CD4-positive, CD25-positive, alpha-beta regulatory T cell (primary cell): Measurements from ENCODE around the gene DZIP1L. TPM values are rescaled to one million over a fixed set of nuclear protein-coding genes. Genes with fewer than 3 reads are reported as not detected.

ENCODE experiments used
- ATAC-seq, 2 donors: fragments of 150-1000 bp; cut with Tn5 transposase; one replicate each; pipeline ENCODE4 v1.10.0; 2021; ENCODE audit warnings: low read depth in 2 of 2, moderate number of reproducible peaks in 2 of 2, moderate library complexity in 1 of 2
- DNase-seq, 3 donors: peaks; one replicate each; pipeline versions ENCODE4 v3.0.0 to v3.0.0-alpha.2; 2012 to 2022; ENCODE audit warnings: mixed read lengths in 1 of 3
- H3K27ac ChIP-seq: one replicate; pipeline ENCODE4 v1.7.0; 2013; ENCODE audit warnings: mild to moderate bottlenecking, low read length; ENCODE audit not compliant: insufficient read depth, poor library complexity, severe bottlenecking
- H3K27me3 ChIP-seq: one replicate; pipeline ENCODE4 v1.7.0; 2013; ENCODE audit warnings: low read length; ENCODE audit not compliant: control insufficient read depth, insufficient read depth
- H3K36me3 ChIP-seq: one replicate; pipeline ENCODE4 v1.7.0; 2013; ENCODE audit warnings: mild to moderate bottlenecking, low read length, moderate library complexity; ENCODE audit not compliant: control insufficient read depth, insufficient read depth
- H3K4me1 ChIP-seq: 2 replicates; pipeline ENCODE4 v1.7.0; 2013; ENCODE audit warnings: mild to moderate bottlenecking, low read length; ENCODE audit not compliant: insufficient read depth, control insufficient read depth, poor library complexity, severe bottlenecking
- H3K4me3 ChIP-seq: one replicate; pipeline ENCODE4 v1.7.0; 2013; ENCODE audit warnings: low read depth, mild to moderate bottlenecking, low read length, moderate library complexity
- H3K9me3 ChIP-seq, 2 experiments: 1 replicate in 1 of 2; 2 replicates in 1 of 2; pipeline ENCODE4 v1.7.0; 2013; ENCODE audit warnings: low read length in 2 of 2, mild to moderate bottlenecking in 1 of 2, moderate library complexity in 1 of 2; ENCODE audit not compliant: control insufficient read depth in 2 of 2
- H3K27ac Mint-ChIP-seq, 3 donors: one replicate each; pipeline ENCODE4 v1.8.0; 2020 to 2022; ENCODE audit warnings: mild to moderate bottlenecking in 3 of 3, mixed read lengths in 3 of 3, moderate library complexity in 2 of 3
- H3K27me3 Mint-ChIP-seq: one replicate; pipeline ENCODE4 v1.8.0; 2022; ENCODE audit warnings: mild to moderate bottlenecking, mixed read lengths
- H3K36me3 Mint-ChIP-seq: one replicate; pipeline ENCODE4 v1.8.0; 2020; ENCODE audit warnings: mixed read lengths
- H3K4me1 Mint-ChIP-seq, 4 donors: one replicate each; pipeline ENCODE4 v1.8.0; 2020 to 2022; ENCODE audit warnings: mixed read lengths in 4 of 4, mild to moderate bottlenecking in 1 of 4
- H3K4me3 Mint-ChIP-seq, 4 donors: one replicate each; pipeline ENCODE4 v1.8.0; 2020 to 2022; ENCODE audit warnings: mild to moderate bottlenecking in 4 of 4, mixed read lengths in 4 of 4, moderate library complexity in 3 of 4
- H3K9me3 Mint-ChIP-seq, 7 donors: one replicate each; pipeline ENCODE4 v1.8.0; 2020 to 2022; ENCODE audit warnings: mixed read lengths in 7 of 7, mild to moderate bottlenecking in 3 of 7, moderate library complexity in 2 of 7
- polyA plus RNA-seq, 4 donors: library from polyadenylated mRNA; unstranded; fragments of 300-500 nt; fragmentation: Illumina TruSeq; gene quantifications; one replicate each; pipeline ENCODE4 v1.2.3, GENCODE V29; 2021
- total RNA-seq: library from RNA; stranded (reverse); gene quantifications from one replicate; pipeline ENCODE4 v1.2.3, GENCODE V29; 2022

DZIP1L gene
- total and polyA plus RNA-seq, 5 donors from 2014 or later, result not detected

DNA sequence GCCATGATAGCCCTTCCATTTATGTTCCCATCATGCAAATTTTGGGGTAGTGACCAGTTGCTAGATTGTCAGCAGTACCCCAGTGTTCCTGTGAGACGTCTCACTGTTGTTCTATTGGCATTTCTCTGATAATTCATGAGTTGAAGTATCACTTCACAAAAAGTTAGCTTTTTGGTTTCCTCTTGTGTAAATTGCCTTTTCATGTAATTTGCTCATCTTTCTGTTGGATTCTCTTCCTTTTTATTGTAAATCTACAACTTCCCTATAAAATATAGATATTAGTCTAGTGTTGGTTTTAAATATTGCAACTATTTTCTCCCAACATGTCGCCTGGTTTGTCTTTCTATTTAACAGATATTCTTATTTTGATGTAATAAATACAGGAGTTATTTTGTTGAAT lies 24.3 kb upstream of the DZIP1L start:
- H3K4me1 Mint-ChIP-seq, result peaks cover 0 to 5% (median 0%) of the 10 kb centered on the region in 4 donors
- DNase-seq (no peak), ATAC-seq (no peak)
- Histone ChIP-seq H3K27me3 (peaks cover 5% of the 10 kb centered on the region), H3K36me3 (no peaks in the 10 kb centered on the region), H3K27ac (no peak overlapping the region), H3K9me3 (no peaks in the 10 kb centered on the region), H3K4me3 (no peak overlapping the region), H3K4me1 (no peaks in the 10 kb centered on the region)
- H3K4me3 Mint-ChIP-seq, result no peak overlapping the region
- no peaks in the 10 kb centered on the region for H3K36me3 Mint-ChIP-seq
- peaks cover 25% of the 10 kb centered on the region for H3K27me3 Mint-ChIP-seq
- H3K27ac Mint-ChIP-seq, result no peak overlapping the region
- peaks cover 0 to 4% (median 0%) of the 10 kb centered on the region in 7 donors for H3K9me3 Mint-ChIP-seq

DNA sequence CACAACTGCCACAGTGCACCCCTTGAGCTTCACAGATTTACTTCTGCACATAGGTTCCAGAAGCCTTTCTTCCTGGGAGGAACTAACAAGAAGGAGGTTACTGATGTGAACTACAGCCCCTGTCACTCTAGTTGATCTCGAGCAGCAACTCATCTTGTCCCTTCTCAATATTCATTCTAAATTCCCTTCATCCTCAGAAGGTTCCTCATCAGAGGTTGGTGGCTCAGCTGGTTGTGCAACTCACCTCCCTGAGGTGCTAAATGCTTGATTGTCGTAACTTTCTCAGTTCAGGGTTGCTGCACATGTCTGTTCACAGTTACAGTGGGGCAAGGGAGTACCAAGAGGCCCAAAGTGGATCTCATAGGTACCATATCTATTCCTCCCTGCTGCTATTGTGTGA lies 22.5 kb upstream of the DZIP1L start:
- no peak overlapping the region for H3K27ac ChIP-seq
- ATAC-seq (no peak), DNase-seq (no peak)
- peaks cover 26% of the 10 kb centered on the region for H3K27me3 Mint-ChIP-seq
- H3K36me3 ChIP-seq, result no peaks in the 10 kb centered on the region
- H3K4me1 Mint-ChIP-seq, result peaks cover 0 to 5% (median 0%) of the 10 kb centered on the region in 4 donors
- H3K27me3 ChIP-seq, result peaks cover 10% of the 10 kb centered on the region
- H3K9me3 Mint-ChIP-seq, result peaks cover 0 to 3% (median 0%) of the 10 kb centered on the region in 7 donors
- H3K27ac Mint-ChIP-seq, result no peak overlapping the region
- no peak overlapping the region for H3K4me3 Mint-ChIP-seq
- no peak overlapping the region for H3K4me3 ChIP-seq
- no peaks in the 10 kb centered on the region for H3K36me3 Mint-ChIP-seq
- H3K9me3 ChIP-seq, result no peaks in the 10 kb centered on the region
- no peaks in the 10 kb centered on the region for H3K4me1 ChIP-seq

DNA sequence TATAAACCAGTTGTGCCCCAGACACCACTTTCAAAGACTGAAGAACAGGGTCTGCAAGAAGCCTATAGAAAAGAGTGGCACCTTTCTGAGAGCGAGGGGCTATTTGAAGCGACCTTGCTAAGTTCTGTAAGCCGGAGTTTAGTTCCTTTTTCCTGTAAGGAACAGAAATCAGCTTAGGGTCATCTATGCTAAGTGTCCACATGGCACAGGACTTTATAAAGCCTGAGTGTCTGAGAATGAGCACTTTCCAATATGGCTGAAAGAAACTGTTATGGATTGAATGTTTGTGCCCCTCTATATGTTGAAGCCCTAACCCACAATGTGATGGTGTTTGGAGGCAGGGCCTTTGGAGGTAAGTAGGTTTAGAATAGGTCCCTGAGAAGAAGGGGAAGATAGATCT lies 20.8 kb upstream of the DZIP1L start:
- H3K4me1 Mint-ChIP-seq, result peaks cover 0 to 5% (median 0%) of the 10 kb centered on the region in 4 donors
- Histone ChIP-seq H3K4me1 (no peaks in the 10 kb centered on the region), H3K27ac (no peak overlapping the region), H3K9me3 (no peaks in the 10 kb centered on the region), H3K4me3 (no peak overlapping the region), H3K36me3 (no peaks in the 10 kb centered on the region), H3K27me3 (peaks cover 10% of the 10 kb centered on the region)
- peaks cover 0 to 1% (median 0%) of the 10 kb centered on the region in 7 donors for H3K9me3 Mint-ChIP-seq
- no peak for DNase-seq
- H3K27ac Mint-ChIP-seq, result no peak overlapping the region
- H3K4me3 Mint-ChIP-seq, result no peak overlapping the region
- peaks cover 18% of the 10 kb centered on the region for H3K27me3 Mint-ChIP-seq
- no peak for ATAC-seq
- no peaks in the 10 kb centered on the region for H3K36me3 Mint-ChIP-seq

DNA sequence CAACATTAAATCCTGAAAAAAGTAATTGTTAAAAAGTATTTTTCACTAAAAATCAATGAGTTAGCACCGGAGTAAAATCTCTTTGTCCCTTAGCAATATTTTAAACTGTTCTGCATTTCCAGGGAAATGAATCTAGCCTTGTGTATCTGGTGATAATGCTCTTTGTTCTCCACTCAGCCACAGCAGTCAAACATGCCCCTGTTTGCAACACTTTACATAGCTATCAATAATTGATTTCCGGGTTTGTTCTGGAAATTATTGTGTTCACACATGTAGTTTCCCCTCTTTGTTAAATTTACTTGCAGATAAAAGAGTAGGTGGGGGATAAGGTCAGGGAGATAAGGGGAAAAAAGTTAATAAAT lies 20.4 kb upstream of the DZIP1L start:
- DNase-seq, result no peak
- Mint-ChIP-seq H3K4me1 (peaks cover 0 to 3% (median 0%) of the 10 kb centered on the region in 4 donors), H3K27me3 (peaks cover 19% of the 10 kb centered on the region), H3K27ac (no peak overlapping the region), H3K4me3 (no peak overlapping the region), H3K9me3 (no peaks in the 10 kb centered on the region), H3K36me3 (no peaks in the 10 kb centered on the region)
- peaks cover 10% of the 10 kb centered on the region for H3K27me3 ChIP-seq
- H3K27ac ChIP-seq, result no peak overlapping the region
- H3K4me3 ChIP-seq, result no peak overlapping the region
- H3K9me3 ChIP-seq, result no peaks in the 10 kb centered on the region
- ATAC-seq, result no peak
- no peaks in the 10 kb centered on the region for H3K4me1 ChIP-seq
- no peaks in the 10 kb centered on the region for H3K36me3 ChIP-seq

DNA sequence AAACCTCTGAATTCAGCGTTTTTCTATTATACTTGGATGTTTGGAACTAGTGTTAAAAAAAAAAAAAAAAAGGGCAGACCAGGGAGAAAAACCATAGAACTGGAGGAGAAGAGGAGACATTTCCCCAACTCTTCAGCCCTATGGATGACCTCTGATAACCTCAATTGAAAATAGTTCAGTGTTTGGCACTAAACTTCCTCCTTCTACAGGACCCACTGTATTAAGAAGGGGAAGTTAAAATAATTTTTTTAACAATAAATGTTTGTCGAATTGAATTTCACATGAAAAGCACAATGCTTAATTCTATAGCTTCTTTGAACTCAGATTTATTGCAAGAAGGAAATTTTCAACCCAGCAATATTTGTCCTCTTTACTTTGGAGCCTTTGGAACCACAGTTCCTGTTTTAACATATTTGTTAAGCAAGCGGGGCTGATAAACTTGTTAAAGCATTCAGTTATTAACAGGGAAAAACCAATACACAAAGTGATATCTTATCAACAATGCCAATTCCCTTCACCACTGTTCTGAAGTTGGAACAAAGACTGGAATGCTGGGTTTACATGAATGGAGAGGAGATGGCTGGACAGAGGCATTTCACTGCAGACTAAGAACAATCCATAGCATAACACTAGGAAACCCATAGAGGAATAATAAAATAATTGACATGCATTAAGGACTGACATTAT lies 19.9 kb upstream of the DZIP1L start:
- Histone ChIP-seq H3K27me3 (peaks cover 10% of the 10 kb centered on the region), H3K9me3 (no peaks in the 10 kb centered on the region), H3K27ac (no peak overlapping the region), H3K36me3 (no peaks in the 10 kb centered on the region), H3K4me1 (no peaks in the 10 kb centered on the region), H3K4me3 (no peak overlapping the region)
- Mint-ChIP-seq H3K9me3 (no peaks in the 10 kb centered on the region), H3K4me1 (no peaks in the 10 kb centered on the region), H3K4me3 (no peak overlapping the region), H3K27ac (no peak overlapping the region), H3K27me3 (peaks cover 23% of the 10 kb centered on the region), H3K36me3 (no peaks in the 10 kb centered on the region)
- DNase-seq, result no peak
- no peak for ATAC-seq

DNA sequence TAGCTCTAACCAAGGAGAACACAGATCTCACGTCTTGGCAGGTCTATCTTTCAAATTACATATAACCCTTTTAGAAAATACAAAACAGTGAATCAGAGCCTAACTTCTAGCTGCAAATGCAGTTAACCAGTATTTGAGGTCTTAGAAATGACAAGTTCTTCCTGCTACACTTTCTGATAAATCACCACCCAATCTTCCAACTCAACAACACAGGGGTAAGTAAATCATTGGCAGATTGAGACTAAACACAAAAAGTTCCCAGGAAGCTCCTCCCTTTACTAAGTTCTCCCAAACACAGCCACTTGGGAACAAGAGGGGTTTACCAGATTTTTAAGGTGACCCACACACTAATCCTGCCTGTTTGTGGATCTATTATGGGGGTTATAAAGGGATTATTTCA lies 16.8 kb upstream of the DZIP1L start, which contains the start of gene A4GNT:
Gene A4GNT (minus strand): TSS at position 152 of the 400 bp plus-strand sequence. CDS start 1,134 bp downstream, outside the sequence.
- DNase-seq, result no peak
- Mint-ChIP-seq H3K27me3 (peaks cover 21% of the 10 kb centered on the region), H3K4me3 (no peak within 1 kb of the TSS), H3K36me3 (no peaks in the 10 kb centered on the region), H3K27ac (no peak within 1 kb of the TSS), H3K9me3 (no peaks in the 10 kb centered on the region), H3K4me1 (no peaks in the 10 kb centered on the region)
- ATAC-seq, result no peak
- H3K36me3 ChIP-seq, result no peaks in the 10 kb centered on the region
- H3K27me3 ChIP-seq, result peaks cover 5% of the 10 kb centered on the region
- no peaks in the 10 kb centered on the region for H3K4me1 ChIP-seq
- no peak within 1 kb of the TSS for H3K27ac ChIP-seq
- H3K4me3 ChIP-seq, result no peak within 1 kb of the TSS
- no peaks in the 10 kb centered on the region for H3K9me3 ChIP-seq

DNA sequence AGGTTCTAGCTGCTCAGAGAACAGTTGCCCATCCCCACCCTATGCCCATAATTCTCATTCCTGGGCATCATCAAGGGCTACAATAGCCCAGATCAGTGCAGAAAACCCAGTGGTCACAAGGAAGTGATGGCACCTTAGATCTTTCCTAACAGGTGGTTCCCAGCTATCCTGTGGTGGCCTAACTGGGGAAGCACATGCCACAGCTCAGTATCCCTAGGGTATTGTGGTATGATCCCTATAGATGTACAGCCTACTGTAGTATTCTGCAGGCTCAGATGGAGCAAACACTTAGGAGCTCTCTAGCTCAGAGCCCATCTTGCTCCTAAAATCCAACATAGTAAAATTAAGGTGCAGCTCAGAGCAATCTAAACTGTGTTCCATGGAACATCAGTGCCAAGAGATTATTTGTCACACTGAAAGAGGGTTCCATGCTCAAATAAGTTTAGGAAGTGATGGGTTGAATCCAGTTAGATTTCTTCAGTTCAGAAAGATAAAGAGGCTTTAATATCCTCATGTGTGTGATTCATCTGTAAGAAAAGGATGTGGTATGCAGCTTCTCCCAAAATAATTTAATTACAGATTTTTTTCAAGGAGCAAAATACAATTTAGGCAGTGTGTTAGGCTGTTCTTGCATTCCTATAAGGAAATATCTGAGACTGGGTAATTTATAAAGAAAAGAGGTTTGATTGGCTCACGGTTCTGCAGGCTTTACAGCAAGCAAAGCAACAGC lies 12.4 kb upstream of the DZIP1L start:
- Histone ChIP-seq H3K27me3 (peaks cover under 1% of the 10 kb centered on the region), H3K4me1 (no peaks in the 10 kb centered on the region), H3K9me3 (no peaks in the 10 kb centered on the region), H3K36me3 (no peaks in the 10 kb centered on the region), H3K4me3 (no peak overlapping the region), H3K27ac (no peak overlapping the region)
- no peak for ATAC-seq
- Mint-ChIP-seq H3K4me3 (no peak overlapping the region), H3K36me3 (no peaks in the 10 kb centered on the region), H3K9me3 (peaks cover 0 to 4% (median 0%) of the 10 kb centered on the region in 7 donors), H3K4me1 (peaks cover 0 to 2% (median 0%) of the 10 kb centered on the region in 4 donors), H3K27ac (no peak overlapping the region), H3K27me3 (peaks cover 17% of the 10 kb centered on the region)
- DNase-seq, result no peak
